IMR-90 (cell line): Measurements from ENCODE around the gene CMTR1.
"Not testable (repeated sequence)": the region's sequence is repeated elsewhere in the genome, so short reads cannot be mapped to it uniquely, and the experiment has no call there.

Experiments used
- BHLHE40 ChIP-seq: fragments of 150-350 bp; IDR thresholded peaks from 2 replicates; pipeline ENCODE4 v1.6.1; 2016; ENCODE audit warnings: mild to moderate bottlenecking, low read depth, low read length
- CEBPB ChIP-seq: IDR thresholded peaks from 2 replicates; pipeline ENCODE4 v1.6.1; 2012; ENCODE audit warnings: low read depth, low read length, improper control_type of control experiment
- CHD1 ChIP-seq: IDR thresholded peaks from 2 replicates; pipeline ENCODE4 v1.6.1; 2012; ENCODE audit warnings: low read depth, low read length, improper control_type of control experiment
- MAFK ChIP-seq: IDR thresholded peaks from 2 replicates; pipeline ENCODE4 v1.6.1; 2012; ENCODE audit warnings: low read depth, low read length, improper control_type of control experiment
- MAZ ChIP-seq: IDR thresholded peaks from 2 replicates; pipeline ENCODE4 v1.6.1; 2012; ENCODE audit warnings: low read depth, mild to moderate bottlenecking, low read length, improper control_type of control experiment, moderate library complexity, borderline replicate concordance
- MXI1 ChIP-seq: IDR thresholded peaks from 2 replicates; pipeline ENCODE4 v1.6.1; 2012; ENCODE audit warnings: low read depth, mild to moderate bottlenecking, low read length, moderate library complexity, borderline replicate concordance
- NFE2L2 ChIP-seq: fragments of 150-350 bp; IDR thresholded peaks from 2 replicates; pipeline ENCODE4 v1.6.1; 2016; ENCODE audit warnings: low read depth, mild to moderate bottlenecking, low read length
- POLR2A ChIP-seq: IDR thresholded peaks from 2 replicates; pipeline ENCODE4 v1.6.1; 2012; ENCODE audit warnings: mild to moderate bottlenecking, low read depth, low read length
- RAD21 ChIP-seq: IDR thresholded peaks from 2 replicates; pipeline ENCODE4 v1.6.1; 2012; ENCODE audit warnings: low read length, improper control_type of control experiment
- RCOR1 ChIP-seq: IDR thresholded peaks from 2 replicates; pipeline ENCODE4 v1.6.1; 2012; ENCODE audit warnings: mild to moderate bottlenecking, low read length, improper control_type of control experiment; ENCODE audit not compliant: insufficient replicate concordance
- RFX5 ChIP-seq: IDR thresholded peaks from 2 replicates; pipeline ENCODE4 v1.8.0; 2012; ENCODE audit warnings: low read depth, mild to moderate bottlenecking, low read length, moderate library complexity
- SMC3 ChIP-seq: fragments of 150-350 bp; IDR thresholded peaks from 2 replicates; pipeline ENCODE4 v1.6.1; 2016; ENCODE audit warnings: low read depth, mild to moderate bottlenecking, antibody characterized with exemption, low read length, moderate library complexity
- TF ChIP-seq, protein P1 (sequence below): conservative IDR thresholded peaks from 2 replicates; pipeline ENCODE4 v1.5.1; 2012; ENCODE audit warnings: mild to moderate bottlenecking, low read depth, low read length, improper control_type of control experiment
- TF ChIP-seq, protein P2 (sequence below): fragments of 150-350 bp; IDR thresholded peaks from 2 replicates; pipeline ENCODE4 v1.6.1; 2016; ENCODE audit warnings: low read depth, mild to moderate bottlenecking, low read length, moderate library complexity, borderline replicate concordance

DNA sequence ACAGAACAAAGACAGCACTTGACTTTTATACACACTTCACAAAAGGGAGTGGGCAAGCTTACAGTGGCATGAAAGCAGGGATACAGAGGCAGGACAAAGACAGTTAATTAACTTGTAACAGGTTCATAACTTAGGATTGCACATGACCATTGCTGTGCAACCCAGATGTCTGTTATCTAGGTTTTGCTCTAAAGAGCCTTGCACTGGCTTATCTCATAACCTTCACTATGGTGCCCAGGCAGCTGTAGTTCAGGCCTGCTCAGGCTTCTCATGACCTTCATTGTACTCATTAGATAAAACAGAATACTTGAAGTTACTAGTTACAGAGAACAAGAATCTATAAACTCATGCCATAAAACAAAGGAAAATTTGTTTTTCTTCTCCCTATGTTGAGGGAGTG, 31.4 kb upstream of the CMTR1 start:
- TF ChIP-seq, protein P1, sequence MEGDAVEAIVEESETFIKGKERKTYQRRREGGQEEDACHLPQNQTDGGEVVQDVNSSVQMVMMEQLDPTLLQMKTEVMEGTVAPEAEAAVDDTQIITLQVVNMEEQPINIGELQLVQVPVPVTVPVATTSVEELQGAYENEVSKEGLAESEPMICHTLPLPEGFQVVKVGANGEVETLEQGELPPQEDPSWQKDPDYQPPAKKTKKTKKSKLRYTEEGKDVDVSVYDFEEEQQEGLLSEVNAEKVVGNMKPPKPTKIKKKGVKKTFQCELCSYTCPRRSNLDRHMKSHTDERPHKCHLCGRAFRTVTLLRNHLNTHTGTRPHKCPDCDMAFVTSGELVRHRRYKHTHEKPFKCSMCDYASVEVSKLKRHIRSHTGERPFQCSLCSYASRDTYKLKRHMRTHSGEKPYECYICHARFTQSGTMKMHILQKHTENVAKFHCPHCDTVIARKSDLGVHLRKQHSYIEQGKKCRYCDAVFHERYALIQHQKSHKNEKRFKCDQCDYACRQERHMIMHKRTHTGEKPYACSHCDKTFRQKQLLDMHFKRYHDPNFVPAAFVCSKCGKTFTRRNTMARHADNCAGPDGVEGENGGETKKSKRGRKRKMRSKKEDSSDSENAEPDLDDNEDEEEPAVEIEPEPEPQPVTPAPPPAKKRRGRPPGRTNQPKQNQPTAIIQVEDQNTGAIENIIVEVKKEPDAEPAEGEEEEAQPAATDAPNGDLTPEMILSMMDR = not testable (repeated sequence)
- not testable (repeated sequence) for TF ChIP-seq POLR2A, CEBPB, MAZ, RCOR1, SMC3, MXI1, CHD1, MAFK, RAD21, BHLHE40, NFE2L2, RFX5
- TF ChIP-seq, protein P2, sequence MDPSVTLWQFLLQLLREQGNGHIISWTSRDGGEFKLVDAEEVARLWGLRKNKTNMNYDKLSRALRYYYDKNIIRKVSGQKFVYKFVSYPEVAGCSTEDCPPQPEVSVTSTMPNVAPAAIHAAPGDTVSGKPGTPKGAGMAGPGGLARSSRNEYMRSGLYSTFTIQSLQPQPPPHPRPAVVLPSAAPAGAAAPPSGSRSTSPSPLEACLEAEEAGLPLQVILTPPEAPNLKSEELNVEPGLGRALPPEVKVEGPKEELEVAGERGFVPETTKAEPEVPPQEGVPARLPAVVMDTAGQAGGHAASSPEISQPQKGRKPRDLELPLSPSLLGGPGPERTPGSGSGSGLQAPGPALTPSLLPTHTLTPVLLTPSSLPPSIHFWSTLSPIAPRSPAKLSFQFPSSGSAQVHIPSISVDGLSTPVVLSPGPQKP = not testable (repeated sequence)
